Thyroid gland (tissue), 4 donors: ENCODE results near the gene SIM2.

Source experiments
- POLR2A ChIP-seq, 2 donors: fragments of 450-650 bp; IDR thresholded peaks; one replicate each; pipeline ENCODE4 v1.6.1; 2017; ENCODE audit warnings: antibody characterized with exemption in 2 of 2, mild to moderate bottlenecking in 2 of 2, moderate library complexity in 1 of 2
- TF ChIP-seq, protein P1 (sequence below), 6 experiments: fragments of 200-600 bp in 3 of 6; fragments of 450-650 bp in 3 of 6; sonication (generic) in 3 of 6; IDR thresholded peaks; one replicate each; pipeline ENCODE4 v1.5.1; 2016 to 2019; ENCODE audit warnings: antibody characterized with exemption in 6 of 6, mild to moderate bottlenecking in 2 of 6, inconsistent platforms in 1 of 6, moderate library complexity in 1 of 6

DNA sequence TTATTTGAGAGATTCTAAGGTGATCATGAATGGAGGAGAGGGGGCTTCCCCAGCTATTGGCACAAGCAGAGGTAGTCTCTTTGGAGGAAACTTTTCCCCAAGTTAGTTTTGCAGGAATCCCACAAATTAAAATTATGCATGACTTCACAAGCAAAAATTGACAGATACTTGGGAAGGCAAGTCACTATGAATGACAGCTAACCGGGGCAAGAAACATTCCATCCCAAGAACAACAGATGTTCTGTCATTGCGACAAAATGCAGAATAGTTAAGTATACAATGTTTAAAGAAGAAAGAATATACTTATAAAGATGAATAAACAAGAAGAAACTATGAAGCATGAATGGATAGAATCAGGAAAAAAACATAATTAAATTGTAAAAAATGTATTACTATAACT lies 27.1 kb upstream of the SIM2 start:
- TF ChIP-seq, protein P1, sequence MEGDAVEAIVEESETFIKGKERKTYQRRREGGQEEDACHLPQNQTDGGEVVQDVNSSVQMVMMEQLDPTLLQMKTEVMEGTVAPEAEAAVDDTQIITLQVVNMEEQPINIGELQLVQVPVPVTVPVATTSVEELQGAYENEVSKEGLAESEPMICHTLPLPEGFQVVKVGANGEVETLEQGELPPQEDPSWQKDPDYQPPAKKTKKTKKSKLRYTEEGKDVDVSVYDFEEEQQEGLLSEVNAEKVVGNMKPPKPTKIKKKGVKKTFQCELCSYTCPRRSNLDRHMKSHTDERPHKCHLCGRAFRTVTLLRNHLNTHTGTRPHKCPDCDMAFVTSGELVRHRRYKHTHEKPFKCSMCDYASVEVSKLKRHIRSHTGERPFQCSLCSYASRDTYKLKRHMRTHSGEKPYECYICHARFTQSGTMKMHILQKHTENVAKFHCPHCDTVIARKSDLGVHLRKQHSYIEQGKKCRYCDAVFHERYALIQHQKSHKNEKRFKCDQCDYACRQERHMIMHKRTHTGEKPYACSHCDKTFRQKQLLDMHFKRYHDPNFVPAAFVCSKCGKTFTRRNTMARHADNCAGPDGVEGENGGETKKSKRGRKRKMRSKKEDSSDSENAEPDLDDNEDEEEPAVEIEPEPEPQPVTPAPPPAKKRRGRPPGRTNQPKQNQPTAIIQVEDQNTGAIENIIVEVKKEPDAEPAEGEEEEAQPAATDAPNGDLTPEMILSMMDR (IDR thresholded peaks at IDR 0.05), result no peak
- TF ChIP-seq POLR2A (IDR thresholded peaks at IDR 0.05), result no peak
